Measurements from ENCODE around the gene MXD3. TPM values are rescaled to one million over a fixed set of nuclear protein-coding genes. Genes with fewer than 3 reads are reported as not detected.

The MXD3 gene
- total RNA-seq, 2 experiments from 2014 or later, result 81.3 to 130 TPM

DNA sequence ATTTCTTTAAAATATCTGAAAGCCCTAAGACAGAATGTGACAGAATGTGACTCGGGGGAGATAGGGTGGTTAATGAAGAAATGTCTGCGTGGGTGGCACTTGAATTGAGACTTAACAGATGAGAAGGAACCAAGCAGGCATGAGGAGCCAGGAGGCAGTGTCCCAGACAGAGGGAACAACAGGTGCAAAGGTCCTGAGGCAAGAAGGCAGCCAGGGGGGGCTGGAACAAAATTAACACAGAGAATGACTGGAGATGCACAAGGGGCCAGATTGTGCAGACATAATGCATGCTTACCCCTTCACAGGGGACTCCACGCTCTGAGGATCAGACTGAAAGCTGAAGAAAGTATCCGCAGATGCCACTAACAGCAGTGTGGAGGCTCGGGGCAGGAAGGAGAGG, 38.1 kb upstream of the MXD3 start:
- intact Hi-C loops (cut with micrococcal nuclease; ENCODE audit: unreplicated experiment), result loop anchor here (2.0 kb wide), 1 partner anchor 37 kb away; no protein-coding TSS in a partner anchor
- POLR2A ChIA-PET, result interaction anchor here (0.7 to 5.4 kb wide), 4 partner anchors 11 to 420 kb away, joined by 3 to 35 read pairs (median 3); no protein-coding TSS in a partner anchor
- Histone ChIP-seq H3K4me1 (ENCODE audit: insufficient read depth, low read length, poor library complexity, severe bottlenecking) (peaks cover 37% of the 10 kb centered on the region), H3K79me2 (ENCODE audit: insufficient read depth, low read depth, low read length) (peaks cover 60% of the 10 kb centered on the region), H3K27ac (ENCODE audit: low read depth, low read length, poor library complexity, severe bottlenecking) (no peak overlapping the region), H3K36me3 (ENCODE audit: insufficient read depth, low read length) (peaks cover 41% of the 10 kb centered on the region), H3K9me3 (ENCODE audit: low read length) (no peaks in the 10 kb centered on the region), H3K4me3 (ENCODE audit: low read depth, low read length, poor library complexity, severe bottlenecking) (peak overlapping the region; percentile 90), H3K4me2 (ENCODE audit: low read length) (peak overlapping the region; percentile 98), H3K9me2 (ENCODE audit: insufficient read depth, low read length) (no peaks in the 10 kb centered on the region), H4K20me1 (ENCODE audit: insufficient read depth, low read length) (peaks cover 11% of the 10 kb centered on the region; the same call in 1 of the 2 replicates), H2AFZ (ENCODE audit: low read length) (no peak overlapping the region)
- CTCF ChIA-PET (ENCODE audit: unreplicated experiment), result no interaction called here
- DNase-seq (ENCODE audit: low spot score), result no peak
- BruUV-seq (replicated peaks), result no TSS peak
- TF ChIP-seq, protein P1, sequence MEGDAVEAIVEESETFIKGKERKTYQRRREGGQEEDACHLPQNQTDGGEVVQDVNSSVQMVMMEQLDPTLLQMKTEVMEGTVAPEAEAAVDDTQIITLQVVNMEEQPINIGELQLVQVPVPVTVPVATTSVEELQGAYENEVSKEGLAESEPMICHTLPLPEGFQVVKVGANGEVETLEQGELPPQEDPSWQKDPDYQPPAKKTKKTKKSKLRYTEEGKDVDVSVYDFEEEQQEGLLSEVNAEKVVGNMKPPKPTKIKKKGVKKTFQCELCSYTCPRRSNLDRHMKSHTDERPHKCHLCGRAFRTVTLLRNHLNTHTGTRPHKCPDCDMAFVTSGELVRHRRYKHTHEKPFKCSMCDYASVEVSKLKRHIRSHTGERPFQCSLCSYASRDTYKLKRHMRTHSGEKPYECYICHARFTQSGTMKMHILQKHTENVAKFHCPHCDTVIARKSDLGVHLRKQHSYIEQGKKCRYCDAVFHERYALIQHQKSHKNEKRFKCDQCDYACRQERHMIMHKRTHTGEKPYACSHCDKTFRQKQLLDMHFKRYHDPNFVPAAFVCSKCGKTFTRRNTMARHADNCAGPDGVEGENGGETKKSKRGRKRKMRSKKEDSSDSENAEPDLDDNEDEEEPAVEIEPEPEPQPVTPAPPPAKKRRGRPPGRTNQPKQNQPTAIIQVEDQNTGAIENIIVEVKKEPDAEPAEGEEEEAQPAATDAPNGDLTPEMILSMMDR (conservative IDR thresholded peaks at IDR 0.05; ENCODE audit: low read length), result no peak
- no peak for TF ChIP-seq EZH2phosphoT487 (IDR thresholded peaks at IDR 0.05; ENCODE audit: borderline replicate concordance, low read depth, low read length)

DNA sequence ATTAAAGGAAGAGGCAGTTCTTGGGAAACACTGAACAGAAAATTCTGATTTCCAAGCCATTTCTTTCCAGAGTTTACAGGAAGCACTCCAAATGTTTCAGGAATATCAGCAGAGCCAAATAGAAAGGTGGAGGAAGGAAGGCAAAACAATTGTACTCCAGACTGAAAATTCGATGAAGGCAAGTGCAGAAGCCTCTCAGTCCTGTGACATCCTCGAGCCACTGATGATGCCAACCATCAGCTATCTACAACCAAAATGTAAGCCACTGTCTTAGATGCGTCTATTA, 37.6 kb upstream of the MXD3 start:
- Histone ChIP-seq H4K20me1 (ENCODE audit: insufficient read depth, low read length) (peaks cover 11% of the 10 kb centered on the region; the same call in 1 of the 2 replicates), H3K79me2 (ENCODE audit: insufficient read depth, low read depth, low read length) (peaks cover 61% of the 10 kb centered on the region), H3K4me1 (ENCODE audit: insufficient read depth, low read length, poor library complexity, severe bottlenecking) (peaks cover 37% of the 10 kb centered on the region), H3K4me2 (ENCODE audit: low read length) (peak overlapping the region; percentile 98), H3K4me3 (ENCODE audit: low read depth, low read length, poor library complexity, severe bottlenecking) (peak overlapping the region; percentile 90), H3K9me3 (ENCODE audit: low read length) (no peaks in the 10 kb centered on the region), H3K36me3 (ENCODE audit: insufficient read depth, low read length) (peaks cover 43% of the 10 kb centered on the region), H2AFZ (ENCODE audit: low read length) (no peak overlapping the region), H3K27ac (ENCODE audit: low read depth, low read length, poor library complexity, severe bottlenecking) (no peak overlapping the region), H3K9me2 (ENCODE audit: insufficient read depth, low read length) (no peaks in the 10 kb centered on the region)
- no TSS peak for BruUV-seq (replicated peaks)
- intact Hi-C loops (cut with micrococcal nuclease; ENCODE audit: unreplicated experiment), result no loop called here
- TF ChIP-seq EZH2phosphoT487 (IDR thresholded peaks at IDR 0.05; ENCODE audit: borderline replicate concordance, low read depth, low read length), result no peak
- TF ChIP-seq, protein P1 (conservative IDR thresholded peaks at IDR 0.05; ENCODE audit: low read length), result no peak
- CTCF ChIA-PET (ENCODE audit: unreplicated experiment), result no interaction called here
- no peak for DNase-seq (ENCODE audit: low spot score)
- POLR2A ChIA-PET, result interaction anchor here (0.7 to 5.4 kb wide), 3 partner anchors 12 to 78 kb away, joined by 3 to 35 read pairs (median 5); no protein-coding TSS in a partner anchor

DNA sequence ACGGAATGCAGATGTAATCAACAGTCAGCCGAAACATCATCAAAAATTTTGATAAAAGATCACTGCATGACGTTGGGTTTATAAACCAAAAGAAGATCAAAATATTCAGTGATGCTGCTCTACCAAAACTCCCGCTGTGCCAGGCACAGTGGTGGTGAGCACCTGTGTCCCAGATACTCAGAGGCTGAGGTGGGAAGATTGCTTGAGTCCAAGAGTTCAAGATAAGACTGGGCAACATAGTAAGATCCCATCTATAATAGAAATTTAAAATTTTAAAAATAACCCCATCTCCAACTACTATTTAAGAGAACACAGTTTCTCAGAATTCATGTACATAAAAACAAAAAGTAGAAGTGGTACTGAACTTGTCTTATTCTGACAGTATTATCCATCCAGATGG, 36.0 kb upstream of the MXD3 start:
- no peak overlapping the region for H2AFZ ChIP-seq (ENCODE audit: low read length)
- H3K4me1 ChIP-seq (ENCODE audit: insufficient read depth, low read length, poor library complexity, severe bottlenecking), result peaks cover 37% of the 10 kb centered on the region
- peaks cover 11% of the 10 kb centered on the region; the same call in 1 of the 2 replicates for H4K20me1 ChIP-seq (ENCODE audit: insufficient read depth, low read length)
- peaks cover 58% of the 10 kb centered on the region for H3K36me3 ChIP-seq (ENCODE audit: insufficient read depth, low read length)
- no peak for DNase-seq (ENCODE audit: low spot score)
- BruUV-seq (replicated peaks), result no TSS peak
- ChIA-PET POLR2A (no interaction called here), CTCF (ENCODE audit: unreplicated experiment) (no interaction called here)
- peak overlapping the region; percentile 8 for H3K4me2 ChIP-seq (ENCODE audit: low read length)
- TF ChIP-seq EZH2phosphoT487 (IDR thresholded peaks at IDR 0.05; ENCODE audit: borderline replicate concordance, low read depth, low read length), result no peak
- TF ChIP-seq, protein P1 (conservative IDR thresholded peaks at IDR 0.05; ENCODE audit: low read length), result no peak
- peaks cover 78% of the 10 kb centered on the region for H3K79me2 ChIP-seq (ENCODE audit: insufficient read depth, low read depth, low read length)
- H3K9me2 ChIP-seq (ENCODE audit: insufficient read depth, low read length), result no peaks in the 10 kb centered on the region
- intact Hi-C loops (cut with micrococcal nuclease; ENCODE audit: unreplicated experiment), result no loop called here
- H3K4me3 ChIP-seq (ENCODE audit: low read depth, low read length, poor library complexity, severe bottlenecking), result no peak overlapping the region
- no peaks in the 10 kb centered on the region for H3K9me3 ChIP-seq (ENCODE audit: low read length)
- no peak overlapping the region for H3K27ac ChIP-seq (ENCODE audit: low read depth, low read length, poor library complexity, severe bottlenecking)
